Left lung (tissue), 10 donors: ENCODE measurements around the gene PIK3R4. TPM values are rescaled to one million over a fixed set of nuclear protein-coding genes. Genes with fewer than 3 reads are reported as not detected.

Experiments used
- ATAC-seq: fragments of 200-7000 bp; cut with Tn5 transposase; one replicate; pipeline ENCODE4 v1.9.1; 2020; ENCODE audit warnings: moderate library complexity
- DNase-seq, 4 donors: peaks; one replicate each; pipeline ENCODE4 v3.0.0-alpha.2; 2013 to 2020
- H3K27ac ChIP-seq, 2 donors: fragments of 200-600 bp; sonication (generic) in 1 of 2; one replicate each; pipeline versions ENCODE4 v1.5.0 to v1.8.0; 2020 to 2021
- H3K27me3 ChIP-seq, 2 donors: fragments of 200-600 bp; sonication (generic) in 1 of 2; one replicate each; pipeline versions ENCODE4 v1.5.0 to v1.8.0; 2020 to 2021
- H3K36me3 ChIP-seq, 2 donors: fragments of 200-600 bp; sonication (generic) in 1 of 2; one replicate each; pipeline versions ENCODE4 v1.5.0 to v1.8.0; 2020 to 2021
- H3K4me1 ChIP-seq, 2 donors: fragments of 200-600 bp; one replicate each; pipeline ENCODE4 v1.8.0; 2021
- H3K4me3 ChIP-seq, 2 donors: fragments of 200-600 bp; sonication (generic) in 1 of 2; one replicate each; pipeline versions ENCODE4 v1.5.0 to v1.8.0; 2020 to 2021; ENCODE audit warnings: mild to moderate bottlenecking in 1 of 2
- H3K9me3 ChIP-seq, 2 donors: fragments of 200-600 bp; sonication (generic) in 1 of 2; one replicate each; pipeline versions ENCODE4 v1.5.0 to v1.8.0; 2020 to 2021
- CTCF ChIP-seq, 2 donors: fragments of 200-600 bp; sonication (generic) in 1 of 2; IDR thresholded peaks; one replicate each; pipeline versions ENCODE4 v1.5.0 to v1.8.0; 2021; ENCODE audit warnings: antibody characterized with exemption in 2 of 2
- intact Hi-C, 2 donors: fragments of 100-400 bp; cut with DNase I; formaldehyde crosslinking; loops; one replicate each; pipeline versions ENCODE4 v1.11.2 to v1.14.2; 2022
- polyA plus RNA-seq, 6 donors: library from polyadenylated mRNA; unstranded; fragments of 120-200 nt; gene quantifications; one replicate each; pipeline ENCODE4 v1.2.1, GENCODE V29; 2013; ENCODE audit not compliant: insufficient read length in 6 of 6
- total RNA-seq, 2 donors: library from RNA; stranded (reverse); fragmentation: NEBNext Ultra II Directional; extraction: Animal tissue kit (Norgen Biotek cat#: 25700); gene quantifications; one replicate each; pipeline ENCODE4 v1.2.1, GENCODE V29; 2021
- donor health status: DM: no; HTN: yes; CAD: no.
- donor health status: DM: no; HTN: no; CAD: no.

The PIK3R4 gene
- total and polyA plus RNA-seq, 8 donors: 24.8 to 58.3 (median 46.0) TPM

GRCh38 chr3:130688015-130688688 lies 58.5 kb downstream of the PIK3R4 start:
- no peak overlapping the region for H3K27ac ChIP-seq
- H3K4me1 ChIP-seq: no peaks in the 10 kb centered on the region
- no peak for TF ChIP-seq CTCF (IDR thresholded peaks at IDR 0.05)
- H3K9me3 ChIP-seq: no peaks in the 10 kb centered on the region
- H3K27me3 ChIP-seq: no peaks in the 10 kb centered on the region
- ATAC-seq: no peak
- H3K4me3 ChIP-seq: no peak overlapping the region
- intact Hi-C loops: no loop called here
- DNase-seq: no peak
- H3K36me3 ChIP-seq: peaks cover 0 to 44% of the 10 kb centered on the region in 2 donors

DNA sequence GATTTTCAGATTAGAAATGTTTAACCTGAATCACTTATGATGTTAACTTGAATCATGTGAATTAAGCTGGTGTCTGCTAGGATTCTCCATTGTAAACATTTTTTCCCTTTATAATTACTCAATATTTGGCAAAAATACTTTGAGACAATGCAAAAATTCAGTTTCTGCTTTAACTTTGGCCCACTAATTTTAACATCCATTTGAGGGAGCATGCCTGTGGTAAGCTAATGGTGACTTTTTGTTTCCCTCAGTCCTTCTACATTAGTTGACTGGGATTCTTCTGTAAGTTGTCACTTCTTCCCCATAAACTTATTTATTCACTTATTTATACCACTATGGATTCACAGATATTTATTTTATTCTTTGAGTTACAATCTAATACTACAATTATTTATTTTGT lies 59.3 kb downstream of the PIK3R4 start:
- Histone ChIP-seq H3K4me1 (no peaks in the 10 kb centered on the region), H3K27ac (no peak overlapping the region), H3K27me3 (no peaks in the 10 kb centered on the region), H3K9me3 (no peaks in the 10 kb centered on the region), H3K4me3 (no peak overlapping the region), H3K36me3 (peaks cover 0 to 52% of the 10 kb centered on the region in 2 donors)
- intact Hi-C loops: no loop called here
- ATAC-seq (no peak), DNase-seq (no peak)
- TF ChIP-seq CTCF (IDR thresholded peaks at IDR 0.05): no peak

GRCh38 chr3:130686833-130687232 lies 59.8 kb downstream of the PIK3R4 start:
- Histone ChIP-seq H3K9me3 (no peaks in the 10 kb centered on the region), H3K36me3 (peaks cover 0 to 57% of the 10 kb centered on the region in 2 donors), H3K27me3 (no peaks in the 10 kb centered on the region), H3K4me1 (no peaks in the 10 kb centered on the region), H3K27ac (no peak overlapping the region), H3K4me3 (no peak overlapping the region)
- DNase-seq (no peak), ATAC-seq (no peak)
- intact Hi-C loops: no loop called here
- TF ChIP-seq CTCF (IDR thresholded peaks at IDR 0.05): no peak

DNA sequence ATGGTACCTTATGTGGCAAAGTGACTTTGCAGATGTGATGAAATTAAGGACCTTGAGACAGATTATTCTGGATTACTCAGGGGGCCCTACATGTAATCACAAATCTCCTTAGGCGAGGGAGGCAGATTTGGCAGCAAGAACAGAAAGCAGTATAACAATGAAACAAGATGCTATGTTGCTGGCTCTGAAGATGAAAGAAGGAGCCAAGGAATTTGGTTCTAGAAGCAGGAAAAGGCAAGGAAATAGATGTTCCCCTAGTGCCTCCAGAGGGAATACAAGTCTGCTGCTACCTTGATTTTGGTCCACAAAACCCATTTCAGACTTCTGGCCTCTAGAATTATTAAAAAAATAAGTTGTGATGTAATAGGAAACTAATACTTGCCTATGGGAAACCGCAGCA lies 64.5 kb downstream of the PIK3R4 start:
- no peaks in the 10 kb centered on the region for H3K9me3 ChIP-seq
- no peaks in the 10 kb centered on the region for H3K4me1 ChIP-seq
- H3K27me3 ChIP-seq: no peaks in the 10 kb centered on the region
- DNase-seq: peak in 1 of 4 donors; percentile 25
- no peak overlapping the region for H3K27ac ChIP-seq
- no peak overlapping the region for H3K4me3 ChIP-seq
- no peak for TF ChIP-seq CTCF (IDR thresholded peaks at IDR 0.05)
- intact Hi-C loops: no loop called here
- ATAC-seq: no peak
- peaks cover 0 to 70% of the 10 kb centered on the region in 2 donors for H3K36me3 ChIP-seq

- intact Hi-C loops: no loop called here
- Histone ChIP-seq H3K9me3 (no peaks in the 10 kb centered on the region), H3K27ac (no peak overlapping the region), H3K27me3 (no peaks in the 10 kb centered on the region), H3K36me3 (peaks cover 0 to 66% of the 10 kb centered on the region in 2 donors), H3K4me3 (no peak overlapping the region), H3K4me1 (no peaks in the 10 kb centered on the region)
- DNase-seq: no peak
- ATAC-seq: no peak
- TF ChIP-seq CTCF (IDR thresholded peaks at IDR 0.05): no peak
Measured at GRCh38 chr3:130679218-130679617, 67.4 kb downstream of the PIK3R4 start.
